ENCODE measurements around the gene UGP2.
"Not testable (repeated sequence)": the region's sequence is repeated elsewhere in the genome, so short reads cannot be mapped to it uniquely, and the experiment has no call there.

Gene UGP2

DNA sequence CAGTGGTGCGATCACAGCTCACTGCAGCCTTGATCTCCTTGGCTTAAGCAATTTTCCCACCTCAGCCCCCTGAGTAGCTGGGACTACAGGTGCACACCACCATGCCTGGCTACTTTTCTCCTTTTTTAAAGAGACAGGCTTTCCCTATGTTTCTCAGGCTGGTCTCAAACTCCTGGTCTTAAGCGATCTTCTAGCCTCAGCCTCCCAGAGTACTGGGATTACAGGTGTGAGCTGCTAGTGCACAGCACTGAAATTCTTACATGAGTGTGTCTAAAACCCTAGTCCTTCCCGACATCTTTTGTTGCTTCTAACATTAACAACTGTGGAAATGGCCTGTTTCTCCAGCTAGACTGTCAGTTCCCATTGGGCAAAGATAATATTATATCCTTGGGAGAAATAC, 2.9 kb downstream of the UGP2 start:
- Histone ChIP-seq H3K4me3 (replicated peaks; ENCODE audit: insufficient read depth, low read length) (no peak overlapping the region), H3K27me3 (ENCODE audit: insufficient read depth, poor library complexity, severe bottlenecking) (no peaks in the 10 kb centered on the region), H3K27ac (replicated peaks) (no peak overlapping the region)
- TF ChIP-seq REST (IDR thresholded peaks at IDR 0.05; ENCODE audit: insufficient replicate concordance, low read depth), result no peak
- TF ChIP-seq SPI1 (IDR thresholded peaks at IDR 0.05; ENCODE audit: borderline replicate concordance, low read depth), result no peak
- TF ChIP-seq GABPA (IDR thresholded peaks at IDR 0.05; ENCODE audit: low read depth), result no peak
- TF ChIP-seq, protein P1, sequence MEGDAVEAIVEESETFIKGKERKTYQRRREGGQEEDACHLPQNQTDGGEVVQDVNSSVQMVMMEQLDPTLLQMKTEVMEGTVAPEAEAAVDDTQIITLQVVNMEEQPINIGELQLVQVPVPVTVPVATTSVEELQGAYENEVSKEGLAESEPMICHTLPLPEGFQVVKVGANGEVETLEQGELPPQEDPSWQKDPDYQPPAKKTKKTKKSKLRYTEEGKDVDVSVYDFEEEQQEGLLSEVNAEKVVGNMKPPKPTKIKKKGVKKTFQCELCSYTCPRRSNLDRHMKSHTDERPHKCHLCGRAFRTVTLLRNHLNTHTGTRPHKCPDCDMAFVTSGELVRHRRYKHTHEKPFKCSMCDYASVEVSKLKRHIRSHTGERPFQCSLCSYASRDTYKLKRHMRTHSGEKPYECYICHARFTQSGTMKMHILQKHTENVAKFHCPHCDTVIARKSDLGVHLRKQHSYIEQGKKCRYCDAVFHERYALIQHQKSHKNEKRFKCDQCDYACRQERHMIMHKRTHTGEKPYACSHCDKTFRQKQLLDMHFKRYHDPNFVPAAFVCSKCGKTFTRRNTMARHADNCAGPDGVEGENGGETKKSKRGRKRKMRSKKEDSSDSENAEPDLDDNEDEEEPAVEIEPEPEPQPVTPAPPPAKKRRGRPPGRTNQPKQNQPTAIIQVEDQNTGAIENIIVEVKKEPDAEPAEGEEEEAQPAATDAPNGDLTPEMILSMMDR (IDR thresholded peaks at IDR 0.05; ENCODE audit: insufficient read depth, low read length), result no peak
- TF ChIP-seq POLR2AphosphoS5 (IDR thresholded peaks at IDR 0.05; ENCODE audit: low read depth), result no peak
- DNase-seq (ENCODE audit: low read depth in 1 of 2, low spot score in 1 of 2), result no peak

- no peak overlapping the region for H3K4me3 ChIP-seq (replicated peaks; ENCODE audit: insufficient read depth, low read length)
- no peak for DNase-seq (ENCODE audit: low read depth in 1 of 2, low spot score in 1 of 2)
- TF ChIP-seq POLR2AphosphoS5 (IDR thresholded peaks at IDR 0.05; ENCODE audit: low read depth), result no peak
- no peaks in the 10 kb centered on the region for H3K27me3 ChIP-seq (ENCODE audit: insufficient read depth, poor library complexity, severe bottlenecking)
- H3K27ac ChIP-seq (replicated peaks), result no peak overlapping the region
Measured at GRCh38 chr2:63845866-63846265, 4.2 kb downstream of the UGP2 start.

GRCh38 chr2:63846487-63846886, 4.8 kb downstream of the UGP2 start:
- H3K27ac ChIP-seq (replicated peaks), result no peak overlapping the region
- TF ChIP-seq GABPA (IDR thresholded peaks at IDR 0.05; ENCODE audit: low read depth), result no peak
- TF ChIP-seq, protein P1 (IDR thresholded peaks at IDR 0.05; ENCODE audit: insufficient read depth, low read length), result no peak
- no peak for TF ChIP-seq REST (IDR thresholded peaks at IDR 0.05; ENCODE audit: insufficient replicate concordance, low read depth)
- no peak for TF ChIP-seq POLR2AphosphoS5 (IDR thresholded peaks at IDR 0.05; ENCODE audit: low read depth)
- TF ChIP-seq SPI1 (IDR thresholded peaks at IDR 0.05; ENCODE audit: borderline replicate concordance, low read depth), result no peak
- no peak overlapping the region for H3K4me3 ChIP-seq (replicated peaks; ENCODE audit: insufficient read depth, low read length)
- no peaks in the 10 kb centered on the region for H3K27me3 ChIP-seq (ENCODE audit: insufficient read depth, poor library complexity, severe bottlenecking)
- no peak for DNase-seq (ENCODE audit: low read depth in 1 of 2, low spot score in 1 of 2)

DNA sequence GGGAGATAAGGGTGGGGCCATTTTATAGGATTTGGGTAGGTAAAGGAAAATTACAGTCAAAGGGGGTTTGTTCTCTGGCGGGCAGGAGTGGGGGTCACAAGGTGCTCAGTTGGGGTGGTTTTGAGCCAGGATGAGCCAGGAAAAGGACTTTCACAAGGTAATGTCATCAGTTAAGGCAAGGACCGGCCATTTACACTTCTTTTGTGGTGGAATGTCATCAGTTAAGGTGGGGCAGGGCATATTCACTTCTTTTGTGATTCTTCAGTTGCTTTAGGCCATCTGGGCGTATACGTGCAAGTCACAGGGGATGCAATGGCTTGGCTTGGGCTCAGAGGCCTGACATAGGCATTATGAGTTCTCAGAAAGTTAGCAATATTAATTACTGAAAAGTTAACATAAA, 5.9 kb downstream of the UGP2 start:
- H3K4me3 ChIP-seq (replicated peaks; ENCODE audit: insufficient read depth, low read length); H3K27me3 ChIP-seq (ENCODE audit: insufficient read depth, poor library complexity, severe bottlenecking); DNase-seq (ENCODE audit: low read depth in 1 of 2, low spot score in 1 of 2); H3K27ac ChIP-seq (replicated peaks): not testable (repeated sequence)

GRCh38 chr2:63849381-63850203, 7.9 kb downstream of the UGP2 start:
- Histone ChIP-seq H3K4me3 (replicated peaks; ENCODE audit: insufficient read depth, low read length) (no peak overlapping the region), H3K27me3 (ENCODE audit: insufficient read depth, poor library complexity, severe bottlenecking) (no peaks in the 10 kb centered on the region), H3K27ac (replicated peaks) (no peak overlapping the region)
- DNase-seq (ENCODE audit: low read depth in 1 of 2, low spot score in 1 of 2), result no peak
- TF ChIP-seq, protein P1 (IDR thresholded peaks at IDR 0.05; ENCODE audit: insufficient read depth, low read length), result no peak
- TF ChIP-seq REST (IDR thresholded peaks at IDR 0.05; ENCODE audit: insufficient replicate concordance, low read depth) (no peak), SPI1 (IDR thresholded peaks at IDR 0.05; ENCODE audit: borderline replicate concordance, low read depth) (no peak), GABPA (IDR thresholded peaks at IDR 0.05; ENCODE audit: low read depth) (no peak), POLR2AphosphoS5 (IDR thresholded peaks at IDR 0.05; ENCODE audit: low read depth) (no peak)

Measured in HL-60 (cell line).